Midbrain (tissue), 1 donor: ENCODE data around the gene XRCC4.
"Not testable (repeated sequence)": the region's sequence is repeated elsewhere in the genome, so short reads cannot be mapped to it uniquely, and the experiment has no call there.

ENCODE experiments used
- DNase-seq: peaks from one replicate; lab custom pipeline; 2025; lab: John Stamatoyannopoulos, UW

The XRCC4 gene

DNA sequence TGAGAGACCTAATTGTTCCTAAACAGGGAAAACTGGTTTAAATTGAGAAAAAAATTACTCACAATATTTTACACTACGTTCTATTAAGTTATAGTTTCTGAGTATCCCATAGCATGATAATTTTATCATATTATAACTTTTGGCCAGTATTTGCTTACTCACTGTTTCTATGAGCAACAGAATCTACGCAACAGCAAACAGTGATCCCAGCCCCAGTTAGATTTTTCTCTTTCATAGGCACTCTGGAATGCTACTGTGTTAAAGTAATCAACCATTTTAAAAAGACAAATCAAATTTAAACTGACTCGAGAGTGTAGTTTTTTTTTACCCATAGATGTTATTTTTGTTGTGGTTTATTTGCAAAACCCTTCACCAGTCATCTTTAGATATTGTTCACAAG is 107.2 kb downstream of the XRCC4 start:
- no peak for DNase-seq

DNA sequence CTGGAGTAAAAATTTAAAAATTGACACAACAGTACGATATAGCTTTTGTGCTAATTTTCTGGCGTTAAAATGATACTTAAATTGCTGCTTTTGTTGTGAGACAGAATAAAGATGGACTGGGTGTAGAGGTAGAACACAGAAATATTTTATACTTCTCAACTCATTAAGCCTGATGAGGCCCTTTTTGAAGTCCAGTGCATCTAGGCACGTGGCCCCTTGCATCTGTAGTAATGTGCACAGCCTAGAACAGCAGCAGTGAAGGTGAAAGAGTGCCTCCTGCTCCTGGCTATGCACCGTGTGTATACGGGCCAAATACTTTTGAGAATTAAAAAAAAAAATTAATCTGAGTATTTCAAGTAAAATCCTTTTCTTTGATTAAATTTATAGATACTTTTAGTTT is 115.6 kb downstream of the XRCC4 start:
- DNase-seq: no peak

DNA sequence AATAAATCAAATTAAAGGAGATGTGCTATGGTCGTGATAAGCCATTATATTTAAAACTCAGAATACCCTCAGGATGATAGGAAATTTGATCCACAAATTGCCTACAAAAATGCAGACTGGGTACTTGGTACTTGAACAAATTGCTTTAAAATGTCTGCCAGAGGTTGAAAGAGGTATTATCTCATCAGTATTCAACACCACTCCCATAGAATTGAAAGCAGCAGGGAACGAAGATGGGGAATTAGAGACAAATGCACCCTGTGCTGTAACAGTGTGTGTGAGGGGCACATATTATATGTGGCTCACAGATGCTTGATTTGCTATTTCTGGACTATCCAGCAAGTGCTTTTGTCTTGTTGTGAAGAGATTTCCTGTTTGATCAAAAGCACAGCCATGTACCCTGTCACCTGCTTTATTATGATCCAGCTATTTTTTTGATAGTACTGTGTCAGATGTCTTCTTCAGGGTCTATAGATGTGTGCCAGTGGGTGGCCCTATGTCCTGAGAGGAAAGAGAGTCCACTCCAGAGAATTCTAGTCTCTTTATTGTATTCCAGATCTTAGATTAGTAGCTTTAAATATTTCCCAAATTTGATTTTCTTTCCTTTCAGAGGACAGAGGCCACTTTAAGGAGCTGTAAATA is 120.1 kb downstream of the XRCC4 start:
- DNase-seq: no peak

DNA sequence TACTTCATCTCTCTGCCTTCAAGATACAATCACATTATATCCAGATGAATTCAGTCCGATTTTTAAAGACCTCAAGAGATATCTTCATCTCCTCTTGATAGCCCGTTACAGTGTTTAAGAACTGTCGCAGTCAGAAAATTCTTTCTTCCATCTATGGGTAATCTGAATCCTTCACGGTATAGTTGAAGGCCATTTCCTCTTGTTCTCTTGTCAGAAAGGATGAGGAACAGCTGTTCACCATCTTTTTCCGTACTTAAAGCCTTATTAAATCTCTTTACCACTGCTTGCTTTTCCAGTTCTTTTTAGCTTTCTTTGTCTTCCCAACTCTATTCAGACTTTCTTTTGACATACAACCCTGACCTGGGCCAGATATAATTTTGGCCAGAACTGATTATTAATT is 121.8 kb downstream of the XRCC4 start:
- DNase-seq: no peak

DNA sequence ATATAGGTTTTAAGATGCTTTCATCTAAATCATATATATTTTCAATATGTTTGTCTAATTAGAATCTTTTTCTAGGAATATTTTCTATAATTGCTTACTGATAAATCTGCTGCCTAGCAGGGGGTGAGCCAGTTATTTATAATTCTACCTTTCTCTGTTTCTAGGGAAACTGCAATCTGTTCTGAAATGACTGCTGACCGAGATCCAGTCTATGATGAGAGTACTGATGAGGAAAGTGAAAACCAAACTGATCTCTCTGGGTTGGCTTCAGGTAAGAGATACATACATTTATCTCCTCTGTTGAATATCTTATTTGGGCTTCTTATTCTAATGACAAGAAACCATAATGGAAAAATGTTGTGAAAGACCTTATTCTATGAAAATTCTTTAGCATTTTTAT is 127.3 kb downstream of the XRCC4 start:
- DNase-seq: no peak

DNA sequence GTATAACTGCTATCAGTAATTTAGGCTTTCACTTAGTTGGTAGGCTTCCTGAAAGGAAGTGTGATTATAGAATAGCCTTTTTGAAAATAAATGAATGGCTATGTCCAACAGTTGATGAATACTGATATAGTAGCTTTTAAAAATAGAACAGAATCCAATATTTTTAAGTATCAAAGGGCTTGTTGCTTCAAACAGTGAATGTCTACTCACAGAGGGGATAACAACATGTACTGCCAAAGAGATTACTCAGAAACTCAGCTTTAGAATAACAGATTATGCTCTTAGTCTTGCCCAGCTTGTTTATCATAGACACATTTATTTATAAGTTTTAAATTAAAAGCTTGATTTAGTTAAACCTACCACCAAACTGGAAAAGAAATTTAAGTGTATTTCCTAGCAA is 132.6 kb downstream of the XRCC4 start:
- DNase-seq: no peak

DNA sequence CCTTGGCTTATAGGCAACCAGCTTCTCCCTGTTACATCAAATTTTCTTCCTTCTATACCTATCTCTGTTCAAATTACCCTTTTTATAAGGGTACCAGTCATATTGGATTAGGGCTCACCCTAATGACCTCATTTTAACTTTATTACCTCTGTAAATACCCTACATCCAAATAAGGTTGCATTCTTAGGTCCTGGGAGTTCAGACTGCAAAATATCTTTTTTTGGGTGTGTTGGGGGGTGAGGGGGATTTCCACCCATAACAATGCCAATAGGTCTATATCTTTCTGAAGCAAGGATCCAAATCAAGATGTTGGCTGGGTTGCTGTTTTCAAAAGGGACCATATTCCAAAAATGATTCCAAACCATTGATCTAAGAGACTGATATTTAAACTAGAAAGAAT is 141.7 kb downstream of the XRCC4 start:
- DNase-seq: no peak

DNA sequence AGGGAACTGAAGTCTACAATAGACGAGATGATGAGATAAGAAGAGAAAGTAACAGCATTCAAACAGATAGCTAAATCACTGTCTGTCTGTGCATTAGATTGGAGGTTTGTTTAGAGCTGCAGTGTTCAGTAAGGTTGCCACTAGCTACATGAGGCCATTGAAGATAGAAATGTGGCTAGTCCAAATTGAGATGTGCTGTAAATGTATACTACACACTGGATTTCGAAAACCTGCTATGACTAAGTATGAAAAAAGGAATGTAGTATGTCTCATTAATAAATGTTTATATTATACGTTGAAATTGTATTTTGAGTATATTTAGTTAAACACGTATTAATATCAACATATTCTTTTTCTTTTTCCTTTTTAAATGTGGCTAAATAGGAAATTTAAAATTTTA is 142.1 kb downstream of the XRCC4 start:
- no peak for DNase-seq

DNA sequence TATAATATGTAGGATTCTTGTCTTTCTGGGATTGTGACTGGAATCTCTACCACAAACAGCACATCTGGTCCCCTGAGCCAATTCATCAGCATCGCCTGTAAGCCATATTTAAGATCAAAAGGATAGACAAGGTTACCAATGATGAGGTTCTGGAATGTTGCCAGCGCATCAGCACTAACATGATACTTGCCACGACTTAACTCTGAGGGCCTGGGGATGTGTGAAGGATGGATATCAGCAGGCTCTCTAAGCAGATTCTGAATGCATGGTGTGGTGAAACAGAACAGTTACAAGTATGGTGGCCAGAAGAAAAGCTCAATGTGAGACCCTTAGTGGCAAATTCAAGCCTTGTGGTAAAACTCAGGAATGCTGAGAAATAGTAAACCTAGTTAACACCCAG is 143.0 kb downstream of the XRCC4 start:
- no peak for DNase-seq

DNA sequence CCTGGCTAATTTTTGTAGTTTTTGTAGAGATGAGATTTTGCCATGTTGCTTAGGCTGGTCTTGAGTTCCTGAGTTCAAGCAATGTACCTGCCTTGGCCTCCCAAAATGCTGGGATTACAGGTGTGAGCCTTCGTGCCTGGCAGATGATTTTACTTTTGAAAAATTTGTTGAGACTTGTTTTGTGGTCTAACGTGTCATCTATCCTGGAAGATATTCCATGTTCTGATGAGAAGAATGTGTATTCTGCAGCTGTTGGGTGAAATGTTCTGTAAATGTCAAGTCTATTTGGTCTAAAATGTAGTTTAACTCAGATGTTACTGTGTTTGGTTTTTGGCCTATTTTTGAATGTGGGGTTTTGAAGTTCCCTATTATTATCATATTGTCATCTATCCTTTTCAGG is 145.6 kb downstream of the XRCC4 start:
- DNase-seq: no peak

DNA sequence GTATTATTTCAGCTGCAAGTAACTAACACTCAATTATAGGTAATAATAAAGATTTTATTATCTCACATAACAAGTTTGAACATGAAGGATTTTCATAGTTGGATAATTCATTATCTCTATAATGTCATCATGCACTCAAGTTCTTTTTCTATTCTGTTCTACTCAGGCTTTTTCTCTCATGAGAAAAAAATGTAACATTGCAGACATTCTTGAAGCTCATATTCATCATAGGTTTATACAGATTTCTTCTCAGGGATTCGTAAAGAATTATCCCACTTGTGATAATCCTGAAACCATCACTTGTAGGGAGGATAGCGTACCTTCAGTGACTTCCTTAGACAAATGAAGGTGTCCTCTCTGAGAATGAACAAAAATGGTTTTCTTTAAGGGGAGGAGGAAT is 150.3 kb downstream of the XRCC4 start:
- no peak for DNase-seq

DNA sequence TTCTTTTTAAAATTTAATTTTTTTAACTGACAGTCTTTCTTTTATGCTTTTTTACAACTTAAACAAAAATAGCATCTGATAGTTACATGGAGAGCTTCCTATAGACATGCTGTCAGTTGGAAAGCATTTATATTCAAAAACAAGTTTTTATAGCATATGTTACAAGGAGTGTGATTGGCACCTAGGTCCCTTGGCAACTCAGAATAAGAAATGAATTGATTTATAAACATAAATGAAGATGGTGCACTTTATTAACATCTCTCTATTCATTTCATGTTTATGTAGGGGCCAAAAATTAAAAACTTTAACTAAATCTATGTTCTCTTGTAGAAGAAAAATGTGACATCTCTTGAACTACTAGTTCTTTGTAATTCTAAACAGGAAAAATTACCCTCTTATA is 153.2 kb downstream of the XRCC4 start:
- no peak for DNase-seq

DNA sequence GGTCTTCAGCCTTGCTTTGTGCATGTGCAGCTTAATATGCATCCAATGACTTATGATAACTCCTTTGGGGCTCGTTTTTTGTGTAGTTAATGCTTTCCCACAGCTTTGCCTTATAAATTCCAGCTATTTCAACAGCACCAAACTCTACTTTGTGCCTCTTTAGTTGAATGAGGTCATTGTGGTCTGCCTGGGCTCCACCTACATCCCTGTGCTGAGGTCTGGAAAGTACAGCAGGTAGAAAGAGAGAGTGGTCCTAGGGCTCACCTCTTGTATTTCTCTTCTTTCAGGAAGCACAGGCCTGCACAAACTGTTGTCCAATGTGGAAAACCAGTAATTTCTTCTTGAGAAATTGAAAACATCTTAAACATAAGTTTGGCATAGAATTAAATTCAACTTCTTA is 167.2 kb downstream of the XRCC4 start:
- DNase-seq: no peak

DNA sequence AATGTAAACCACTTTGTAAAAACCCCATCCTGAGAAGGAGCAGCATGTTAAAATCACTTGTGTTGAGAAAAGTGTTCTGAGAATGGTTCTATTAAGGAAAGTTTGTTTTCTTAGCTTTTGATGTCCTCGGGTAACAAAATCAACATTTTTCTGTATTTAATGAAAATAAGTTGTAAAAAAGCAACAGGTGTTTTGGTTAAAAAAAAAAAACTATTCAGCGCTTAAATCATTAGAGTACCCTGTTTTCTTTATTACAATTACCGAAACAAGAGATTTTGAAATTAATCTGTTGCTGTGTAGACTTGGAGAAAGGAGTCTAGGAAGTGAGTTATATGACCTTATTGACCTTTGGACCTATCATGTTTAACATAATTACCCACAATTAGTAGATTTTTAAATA is 167.7 kb downstream of the XRCC4 start:
- DNase-seq: no peak

DNA sequence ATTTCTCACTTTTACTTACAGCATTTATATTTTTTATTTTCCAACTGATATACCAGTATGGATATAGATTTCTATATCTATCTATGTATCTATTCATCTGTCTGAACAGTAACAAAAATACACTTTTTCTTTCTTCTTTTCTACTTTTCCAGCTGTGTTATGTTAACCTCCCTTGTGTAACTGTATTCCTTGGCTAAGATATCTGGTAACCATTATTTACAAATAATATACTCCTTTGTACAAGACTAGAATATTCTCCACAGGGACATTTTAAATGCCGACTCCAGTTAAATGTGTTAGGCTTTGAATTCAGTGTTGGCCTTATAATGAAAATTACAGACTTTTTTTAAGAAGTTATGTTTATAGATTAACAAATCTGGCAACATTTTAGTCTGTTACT is 168.7 kb downstream of the XRCC4 start:
- DNase-seq: no peak

DNA sequence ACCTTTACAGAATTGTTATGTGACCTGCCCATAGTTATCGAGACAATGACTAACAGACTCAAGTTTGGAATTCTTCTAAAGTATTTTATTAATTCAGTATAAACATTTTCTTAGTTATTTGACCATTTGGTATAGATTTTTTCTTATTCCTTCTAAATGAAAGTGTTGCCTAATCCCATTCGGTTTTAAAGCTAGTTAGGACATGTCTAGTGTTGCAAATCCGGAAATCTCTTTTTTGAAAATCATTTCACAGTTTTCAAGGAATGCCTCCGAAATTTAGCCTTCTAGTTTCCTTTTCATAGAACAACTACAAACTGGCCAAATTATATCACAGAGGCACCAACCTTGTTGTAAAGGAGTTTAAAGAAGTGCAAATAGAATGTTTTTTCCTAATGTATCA is 171.8 kb downstream of the XRCC4 start:
- DNase-seq: no peak

DNA sequence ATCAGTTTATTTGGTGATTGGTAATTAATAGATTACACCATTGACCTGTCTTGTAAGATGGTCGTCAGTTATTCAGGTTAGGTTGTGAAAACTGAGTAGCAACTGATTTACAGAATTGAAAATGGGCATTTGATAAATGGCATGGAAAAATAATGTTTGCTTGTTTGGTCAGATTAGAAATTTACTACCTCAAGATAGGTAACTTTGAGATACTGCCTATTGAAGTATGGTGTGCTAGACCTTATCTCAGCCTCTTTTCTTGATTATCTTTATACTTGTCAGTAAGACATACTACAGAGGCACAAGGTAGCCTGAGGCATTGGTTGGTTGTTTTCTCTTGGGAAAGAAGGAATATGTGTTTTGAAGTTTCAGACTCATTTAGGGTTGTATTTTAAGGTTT is 174.5 kb downstream of the XRCC4 start:
- no peak for DNase-seq

DNA sequence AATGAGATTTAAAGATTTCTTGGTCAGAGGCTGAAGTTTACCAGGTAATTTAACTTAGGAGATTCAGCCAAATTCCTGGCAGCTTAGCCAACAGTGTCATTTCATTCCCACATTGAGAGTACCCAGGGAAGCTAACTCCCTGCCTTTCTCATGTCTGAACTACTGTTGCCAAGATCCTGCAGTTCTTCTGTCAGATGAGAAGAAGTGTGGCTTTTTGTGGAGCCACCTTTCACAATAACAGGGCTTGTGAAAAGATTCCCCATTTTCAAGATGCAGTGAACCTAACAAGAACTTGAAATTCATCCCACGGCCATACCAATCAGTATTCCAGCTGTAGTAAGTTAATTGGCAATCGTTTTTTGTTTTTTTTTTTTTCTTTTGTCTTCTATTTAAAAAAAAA is 176.4 kb downstream of the XRCC4 start:
- peak; percentile 6 for DNase-seq

DNA sequence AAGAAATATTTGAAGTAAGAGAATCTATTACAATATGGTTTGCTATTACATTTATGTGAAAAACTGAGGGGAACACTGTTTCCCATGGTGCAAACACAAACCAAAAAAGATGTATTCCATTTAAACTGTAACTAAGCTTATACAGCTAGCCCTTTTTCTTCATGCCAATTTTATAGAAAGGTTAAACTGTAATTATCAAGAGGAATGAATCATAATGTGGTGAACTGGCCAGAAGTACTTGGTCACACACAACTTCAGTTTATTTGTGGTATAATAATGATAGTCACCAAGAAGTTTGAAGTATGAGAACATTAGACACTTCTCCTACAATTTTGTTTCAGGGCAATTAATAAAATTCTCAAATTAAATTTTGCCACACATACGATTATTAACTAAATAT is 177.9 kb downstream of the XRCC4 start:
- DNase-seq: no peak

DNA sequence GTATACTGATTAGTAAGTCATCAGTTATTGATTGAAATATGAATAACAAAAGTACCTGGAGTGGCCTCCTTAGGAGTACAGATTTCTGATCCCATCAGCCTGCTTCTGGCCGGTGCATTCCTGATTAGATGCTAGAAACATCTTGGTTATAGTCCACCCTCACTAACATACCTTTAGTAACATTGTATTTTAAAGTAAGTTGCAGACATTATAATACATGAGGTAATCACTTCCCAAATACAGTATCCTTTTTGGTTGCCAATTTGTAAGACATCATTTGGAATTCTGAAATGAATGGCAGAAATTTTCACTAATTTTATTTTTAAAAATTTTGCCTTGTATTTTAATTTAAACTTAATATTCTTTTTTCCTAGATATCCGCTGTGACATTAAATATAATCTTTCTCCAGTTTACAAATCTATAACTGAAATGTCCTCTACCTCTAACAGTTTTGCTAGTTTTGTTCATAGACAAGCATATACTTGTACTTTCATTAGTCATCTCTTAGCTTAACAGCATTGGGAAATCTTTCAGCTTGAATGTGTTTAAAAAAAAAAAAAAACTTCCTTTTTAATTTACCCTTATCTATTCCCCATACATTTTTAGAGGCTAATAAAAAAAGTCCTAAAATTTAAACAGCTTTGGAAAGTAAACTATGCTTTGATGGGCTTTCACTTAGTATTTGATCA is 178.9 kb downstream of the XRCC4 start:
- DNase-seq: no peak

DNA sequence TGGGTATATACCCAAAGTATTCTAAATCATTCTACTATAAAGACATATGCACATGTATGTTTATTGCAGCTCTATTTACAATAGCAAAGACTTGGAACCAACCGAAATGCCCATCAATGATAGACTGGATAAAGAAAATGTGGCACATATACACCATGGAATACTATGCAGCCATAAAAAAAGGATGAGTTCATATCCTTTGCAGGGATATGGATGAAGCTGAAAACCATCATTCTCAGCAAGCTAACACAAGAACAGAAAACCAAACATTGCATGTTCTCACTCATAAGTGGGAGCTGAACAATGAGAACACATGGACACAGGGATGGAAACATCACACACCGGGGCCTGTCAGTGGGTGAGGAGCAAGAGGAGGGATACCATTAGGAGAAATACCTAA is 180.3 kb downstream of the XRCC4 start:
- DNase-seq: not testable (repeated sequence)

DNA sequence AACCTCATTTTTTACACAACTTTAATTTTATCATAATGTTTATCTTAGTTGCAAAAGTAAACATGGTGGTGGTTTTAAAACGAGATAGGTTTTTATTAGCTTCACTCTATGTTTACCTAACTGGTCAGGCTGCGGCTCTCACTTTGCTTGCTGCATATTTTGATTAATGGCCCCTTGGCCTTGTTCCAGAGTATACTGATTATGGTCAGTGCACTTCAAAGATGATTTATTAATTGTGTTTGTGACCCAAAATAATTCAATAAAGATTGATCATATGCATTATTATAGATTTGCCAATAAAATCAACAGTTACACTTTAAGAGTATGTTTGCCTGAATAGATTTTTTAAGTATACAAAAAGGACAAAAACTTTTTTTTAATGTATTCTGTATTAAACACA is 188.0 kb downstream of the XRCC4 start:
- DNase-seq: no peak

DNA sequence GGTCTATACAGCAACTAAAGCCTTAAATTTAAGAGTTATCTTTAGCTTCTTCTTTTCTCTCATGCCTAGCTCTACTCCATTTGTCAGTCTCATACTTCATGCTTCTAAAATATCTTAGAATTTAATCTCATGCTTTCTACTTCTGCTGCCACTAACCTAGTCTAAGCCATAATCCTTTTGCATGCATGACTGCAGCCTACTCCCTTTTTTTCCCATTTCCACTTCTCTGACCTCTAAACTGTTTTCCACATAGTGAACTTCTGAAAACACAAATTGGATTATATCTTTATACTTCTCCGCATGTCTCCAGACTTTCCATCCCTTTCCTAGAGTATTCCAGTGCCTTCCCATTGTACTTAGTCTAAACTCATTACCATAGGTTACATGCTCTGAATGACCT is 193.0 kb downstream of the XRCC4 start:
- DNase-seq: no peak

DNA sequence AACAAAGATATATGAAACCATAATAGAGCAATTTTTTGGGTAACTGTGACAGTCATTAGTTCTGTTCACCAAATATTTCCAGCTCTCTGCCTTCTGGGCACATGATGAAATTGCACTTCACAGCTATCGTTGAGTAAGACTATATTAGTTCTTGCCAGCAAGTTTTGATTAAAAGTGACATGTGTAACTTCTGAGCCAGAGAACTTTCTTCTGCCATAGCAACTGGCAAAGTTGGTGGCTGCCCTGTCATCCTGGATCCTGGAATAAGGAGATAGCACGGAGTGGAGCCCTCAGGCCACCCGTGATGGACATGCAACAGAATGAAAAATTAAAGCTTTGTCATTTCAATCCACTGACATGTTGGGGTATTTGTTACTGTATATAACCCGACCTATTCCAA is 199.8 kb downstream of the XRCC4 start:
- DNase-seq: no peak
